Effector memory CD4-positive, alpha-beta T cell (primary cell): Measurements from ENCODE around the gene LRRK1.

Experiments used
- DNase-seq, 3 donors: peaks; one replicate each; pipeline ENCODE4 v3.0.0-alpha.2; 2020
- H3K27ac ChIP-seq: 2 replicates; pipeline ENCODE4 v1.7.0; 2013; ENCODE audit warnings: mild to moderate bottlenecking, low read length, moderate library complexity; ENCODE audit not compliant: insufficient read depth, poor library complexity, severe bottlenecking
- H3K27me3 ChIP-seq: replicated peaks from 2 replicates; pipeline ENCODE4 v1.7.0; 2013; ENCODE audit warnings: mild to moderate bottlenecking, low read length; ENCODE audit not compliant: insufficient read depth, control insufficient read depth, poor library complexity, severe bottlenecking
- H3K36me3 ChIP-seq: 2 replicates; pipeline ENCODE4 v1.7.0; 2013; ENCODE audit warnings: mild to moderate bottlenecking, low read length, moderate library complexity; ENCODE audit not compliant: control insufficient read depth, insufficient read depth
- H3K4me1 ChIP-seq: 2 replicates; pipeline ENCODE4 v1.7.0; 2013; ENCODE audit warnings: low read length, mild to moderate bottlenecking; ENCODE audit not compliant: control insufficient read depth, insufficient read depth, poor library complexity, severe bottlenecking
- H3K4me3 ChIP-seq: 2 replicates; pipeline ENCODE4 v1.7.0; 2013; ENCODE audit warnings: low read length, low read depth, mild to moderate bottlenecking; ENCODE audit not compliant: insufficient read depth, poor library complexity, severe bottlenecking
- H3K9me3 ChIP-seq: 2 replicates; pipeline ENCODE4 v1.7.0; 2013; ENCODE audit warnings: mild to moderate bottlenecking, low read length, moderate library complexity; ENCODE audit not compliant: control insufficient read depth

LRRK1 gene

GRCh38 chr15:101027920-101028319, 108.8 kb downstream of the LRRK1 start:
- Histone ChIP-seq H3K4me1 (no peaks in the 10 kb centered on the region), H3K27ac (no peak overlapping the region), H3K4me3 (no peak overlapping the region), H3K36me3 (no peaks in the 10 kb centered on the region), H3K27me3 (no peaks in the 10 kb centered on the region), H3K9me3 (no peaks in the 10 kb centered on the region)
- no peak for DNase-seq

GRCh38 chr15:101028321-101028720, 109.2 kb downstream of the LRRK1 start:
- Histone ChIP-seq H3K27me3 (no peaks in the 10 kb centered on the region), H3K36me3 (no peaks in the 10 kb centered on the region), H3K4me1 (no peaks in the 10 kb centered on the region), H3K9me3 (no peaks in the 10 kb centered on the region), H3K27ac (no peak overlapping the region), H3K4me3 (no peak overlapping the region)
- DNase-seq = no peak

- no peak overlapping the region for H3K27ac ChIP-seq
- H3K4me1 ChIP-seq = no peaks in the 10 kb centered on the region
- no peaks in the 10 kb centered on the region for H3K36me3 ChIP-seq
- no peak for DNase-seq
- H3K4me3 ChIP-seq = no peak overlapping the region
- H3K27me3 ChIP-seq = no peaks in the 10 kb centered on the region
- no peaks in the 10 kb centered on the region for H3K9me3 ChIP-seq
These were observed 109.7 kb downstream of the LRRK1 start for GRCh38 chr15:101028772-101029438.

GRCh38 chr15:101029971-101030661, 111.0 kb downstream of the LRRK1 start:
- no peak overlapping the region for H3K27ac ChIP-seq
- no peaks in the 10 kb centered on the region for H3K9me3 ChIP-seq
- no peaks in the 10 kb centered on the region for H3K36me3 ChIP-seq
- no peaks in the 10 kb centered on the region for H3K27me3 ChIP-seq
- no peak overlapping the region for H3K4me3 ChIP-seq
- no peaks in the 10 kb centered on the region for H3K4me1 ChIP-seq
- no peak for DNase-seq

- no peaks in the 10 kb centered on the region for H3K9me3 ChIP-seq
- no peak for DNase-seq
- H3K4me1 ChIP-seq = no peaks in the 10 kb centered on the region
- H3K27me3 ChIP-seq = peaks cover 4% of the 10 kb centered on the region
- no peak overlapping the region for H3K4me3 ChIP-seq
- H3K27ac ChIP-seq = no peak overlapping the region
- H3K36me3 ChIP-seq = no peaks in the 10 kb centered on the region
These were observed 112.1 kb downstream of the LRRK1 start for GRCh38 chr15:101031213-101031612.

- H3K4me3 ChIP-seq = no peak overlapping the region
- DNase-seq = no peak
These were observed 114.6 kb downstream of the LRRK1 start for GRCh38 chr15:101033801-101034200.

GRCh38 chr15:101035611-101036010, 116.5 kb downstream of the LRRK1 start:
- H3K36me3 ChIP-seq = no peaks in the 10 kb centered on the region
- H3K9me3 ChIP-seq = no peaks in the 10 kb centered on the region
- no peak for DNase-seq
- H3K27ac ChIP-seq = no peak overlapping the region
- no peak overlapping the region for H3K4me3 ChIP-seq
- peaks cover 4% of the 10 kb centered on the region for H3K27me3 ChIP-seq
- H3K4me1 ChIP-seq = no peaks in the 10 kb centered on the region

More at GRCh38 chr15:101033801-101034200, 114.6 kb downstream of the LRRK1 start:
- no peaks in the 10 kb centered on the region for H3K36me3 ChIP-seq
- H3K4me1 ChIP-seq = no peaks in the 10 kb centered on the region
- H3K27ac ChIP-seq = no peak overlapping the region
- peaks cover 4% of the 10 kb centered on the region for H3K27me3 ChIP-seq
- H3K9me3 ChIP-seq = no peaks in the 10 kb centered on the region

GRCh38 chr15:101036189-101036588, 117.0 kb downstream of the LRRK1 start:
- Histone ChIP-seq H3K9me3 (no peaks in the 10 kb centered on the region), H3K4me1 (no peaks in the 10 kb centered on the region), H3K4me3 (no peak overlapping the region), H3K27me3 (peaks cover 4% of the 10 kb centered on the region), H3K27ac (no peak overlapping the region), H3K36me3 (no peaks in the 10 kb centered on the region)
- DNase-seq = no peak

GRCh38 chr15:101037090-101037830, 118.1 kb downstream of the LRRK1 start:
- Histone ChIP-seq H3K36me3 (no peaks in the 10 kb centered on the region), H3K9me3 (no peaks in the 10 kb centered on the region), H3K27me3 (peaks cover 4% of the 10 kb centered on the region), H3K27ac (no peak overlapping the region), H3K4me3 (no peak overlapping the region), H3K4me1 (no peaks in the 10 kb centered on the region)
- DNase-seq = no peak
